K562 (cell line): ENCODE data around the gene PGLYRP1.

Experiments
- CTCF ChIP-seq, 3 experiments: IDR thresholded peaks in 2 of 3; conservative IDR thresholded peaks in 1 of 3; 2 replicates each; pipeline ENCODE4 v1.5.1; 2011 to 2012; ENCODE audit warnings: low read length in 3 of 3, mild to moderate bottlenecking in 3 of 3, control low read depth in 2 of 3, improper control_type of control experiment in 1 of 3, inconsistent platforms in 1 of 3, low read depth in 1 of 3, mixed read lengths in 1 of 3, moderate library complexity in 1 of 3; ENCODE audit not compliant: insufficient read depth in 2 of 3
- EP300 ChIP-seq: IDR thresholded peaks from 2 replicates; pipeline ENCODE4 v1.6.1; 2012; ENCODE audit warnings: low read length, improper control_type of control experiment
- EWSR1 ChIP-seq: fragments of 450-650 bp; IDR thresholded peaks from 2 replicates; pipeline ENCODE4 v1.6.1; 2018; ENCODE audit warnings: borderline replicate concordance, mild to moderate bottlenecking, low read depth, moderate library complexity; ENCODE audit not compliant: partially characterized antibody
- FOXJ2 ChIP-seq: fragments of 200-800 bp; sonication (Bioruptor generic); IDR thresholded peaks from 2 replicates; pipeline ENCODE4 v1.6.1; 2016; ENCODE audit warnings: missing genetic modification characterization, missing compliant biosample characterization
- GABPB2 ChIP-seq: fragments of 250-450 bp; sonication (Bioruptor Pico); conservative IDR thresholded peaks from 2 replicates; pipeline ENCODE4 v1.5.1; 2021; ENCODE audit warnings: mild to moderate bottlenecking
- NR2C1 ChIP-seq, 2 experiments: fragments of 450-650 bp; IDR thresholded peaks; 2 replicates each; pipeline ENCODE4 v1.6.1; 2017; ENCODE audit warnings: mild to moderate bottlenecking in 2 of 2, antibody characterized with exemption in 1 of 2, inconsistent platforms in 1 of 2, missing compliant biosample characterization in 1 of 2, missing genetic modification characterization in 1 of 2
- POLR3A ChIP-seq: IDR thresholded peaks from 2 replicates; pipeline ENCODE4 v1.6.1; 2011; ENCODE audit warnings: borderline replicate concordance, mild to moderate bottlenecking, moderate library complexity; ENCODE audit not compliant: insufficient read length, insufficient read depth; ENCODE audit errors: extremely low read depth
- SP1 ChIP-seq: sonication (generic); formaldehyde crosslinking; IDR thresholded peaks from 2 replicates; pipeline ENCODE4 v1.8.1; 2022; ENCODE audit warnings: mild to moderate bottlenecking, missing genetic modification reagents
- TBL1XR1 ChIP-seq, 2 experiments: IDR thresholded peaks; 2 replicates each; pipeline ENCODE4 v1.6.1; 2012; ENCODE audit warnings: improper control_type of control experiment in 2 of 2, low read length in 2 of 2, mild to moderate bottlenecking in 1 of 2
- ZNF274 ChIP-seq: IDR thresholded peaks from 2 replicates; pipeline ENCODE4 v1.6.1; 2011; ENCODE audit warnings: low read depth, mild to moderate bottlenecking, low read length, moderate library complexity, borderline replicate concordance
- TF ChIP-seq, protein P1 (sequence below), 2 experiments: fragments of 200-800 bp in 1 of 2; sonication (Bioruptor generic) in 1 of 2; sonication (generic) in 1 of 2; formaldehyde crosslinking in 1 of 2; IDR thresholded peaks in 1 of 2; conservative IDR thresholded peaks in 1 of 2; 2 replicates each; pipeline versions ENCODE4 v1.5.0 to v1.6.1; 2016 to 2020; ENCODE audit warnings: missing compliant biosample characterization in 1 of 2, missing genetic modification characterization in 1 of 2, missing genetic modification reagents in 1 of 2

DNA sequence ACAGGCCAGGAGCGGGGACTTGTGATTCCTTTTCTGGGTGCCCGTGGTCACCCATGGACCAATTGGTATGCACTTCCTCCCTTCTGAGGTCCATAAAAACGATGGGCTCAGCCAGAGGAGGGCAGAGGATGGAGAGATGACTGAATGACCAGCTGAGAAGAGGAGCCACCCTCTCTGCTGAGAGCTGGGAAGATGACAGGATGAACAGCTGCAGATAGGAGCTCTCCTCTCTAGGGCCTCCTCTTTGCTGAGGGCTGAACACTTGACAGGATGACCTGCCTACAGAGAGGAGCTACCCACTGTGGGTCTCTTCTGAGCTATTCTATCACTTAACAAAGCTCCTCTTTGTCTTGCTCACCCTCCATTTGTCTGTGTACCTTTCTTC is 13.9 kb upstream of the PGLYRP1 start:
- TF ChIP-seq EP300 = no peak
- no peak for TF ChIP-seq POLR3A
- no peak for TF ChIP-seq NR2C1 (IDR thresholded peaks at IDR 0.05)
- no peak for TF ChIP-seq NR2C1 (tag; IDR thresholded peaks at IDR 0.05)
- TF ChIP-seq SP1 = no peak
- no peak for TF ChIP-seq EWSR1
- no peak for TF ChIP-seq TBL1XR1 (IDR thresholded peaks at IDR 0.05; ENCODE audit: low read length in 2 of 2)
- no peak for TF ChIP-seq ZNF274
- TF ChIP-seq FOXJ2 (tag) = no peak
- no peak for TF ChIP-seq CTCF (IDR thresholded peaks at IDR 0.05 in 2 of 3, conservative IDR thresholded peaks at IDR 0.05 in 1 of 3; ENCODE audit: insufficient read depth in 2 of 3, low read depth in 1 of 3, low read length in 3 of 3)
- TF ChIP-seq, protein P1, sequence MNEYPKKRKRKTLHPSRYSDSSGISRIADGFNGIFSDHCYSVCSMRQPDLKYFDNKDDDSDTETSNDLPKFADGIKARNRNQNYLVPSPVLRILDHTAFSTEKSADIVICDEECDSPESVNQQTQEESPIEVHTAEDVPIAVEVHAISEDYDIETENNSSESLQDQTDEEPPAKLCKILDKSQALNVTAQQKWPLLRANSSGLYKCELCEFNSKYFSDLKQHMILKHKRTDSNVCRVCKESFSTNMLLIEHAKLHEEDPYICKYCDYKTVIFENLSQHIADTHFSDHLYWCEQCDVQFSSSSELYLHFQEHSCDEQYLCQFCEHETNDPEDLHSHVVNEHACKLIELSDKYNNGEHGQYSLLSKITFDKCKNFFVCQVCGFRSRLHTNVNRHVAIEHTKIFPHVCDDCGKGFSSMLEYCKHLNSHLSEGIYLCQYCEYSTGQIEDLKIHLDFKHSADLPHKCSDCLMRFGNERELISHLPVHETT (CRISPR knock-in tag; conservative IDR thresholded peaks at IDR 0.05 in 1 of 2, IDR thresholded peaks at IDR 0.05 in 1 of 2) = no peak
- TF ChIP-seq GABPB2 (CRISPR knock-in tag) = no peak
